GM23248 (cell line): Measurements from ENCODE around the gene NPY5R. TPM values are rescaled to one million over a fixed set of nuclear protein-coding genes. Genes with fewer than 3 reads are reported as not detected.

Experiments used
- DNase-seq: peaks from one replicate; pipeline ENCODE4 v3.0.0-alpha.2; 2015
- H2AFZ ChIP-seq: fragments of 200-600 bp; sonication (generic); 2 replicates; pipeline ENCODE4 v1.6.1; 2016; ENCODE audit warnings: antibody characterized with exemption
- H3F3A ChIP-seq: fragments of 200-600 bp; sonication (generic); 2 replicates; pipeline ENCODE4 v1.6.1; 2016; ENCODE audit warnings: mild to moderate bottlenecking, antibody characterized with exemption, mixed run types; ENCODE audit not compliant: insufficient read depth
- H3K27ac ChIP-seq: fragments of 200-600 bp; sonication (generic); 2 replicates; pipeline ENCODE4 v1.5.1; 2016; ENCODE audit warnings: mild to moderate bottlenecking
- H3K27me3 ChIP-seq: fragments of 200-600 bp; sonication (generic); replicated peaks from 2 replicates; pipeline ENCODE4 v1.6.1; 2016; ENCODE audit warnings: mild to moderate bottlenecking; ENCODE audit not compliant: insufficient read depth
- H3K36me3 ChIP-seq: fragments of 200-600 bp; sonication (generic); 2 replicates; pipeline ENCODE4 v1.6.1; 2016; ENCODE audit warnings: low read depth, mild to moderate bottlenecking
- H3K4me1 ChIP-seq: fragments of 200-600 bp; sonication (generic); 2 replicates; pipeline ENCODE4 v1.6.1; 2016; ENCODE audit warnings: mild to moderate bottlenecking; ENCODE audit not compliant: insufficient read depth
- H3K4me2 ChIP-seq: fragments of 200-600 bp; sonication (generic); one replicate; pipeline ENCODE4 v1.6.1; 2016; ENCODE audit warnings: mild to moderate bottlenecking; ENCODE audit not compliant: unreplicated experiment
- H3K4me3 ChIP-seq: fragments of 200-600 bp; sonication (generic); 2 replicates; pipeline ENCODE4 v1.5.1; 2016; ENCODE audit warnings: mild to moderate bottlenecking
- H3K79me2 ChIP-seq: fragments of 200-600 bp; sonication (generic); 2 replicates; pipeline ENCODE4 v1.6.1; 2016; ENCODE audit warnings: mild to moderate bottlenecking; ENCODE audit not compliant: insufficient read depth
- H3K9ac ChIP-seq: fragments of 200-600 bp; sonication (generic); 2 replicates; pipeline ENCODE4 v1.6.1; 2016; ENCODE audit warnings: mild to moderate bottlenecking
- H3K9me2 ChIP-seq: fragments of 200-600 bp; sonication (generic); 2 replicates; pipeline ENCODE4 v1.6.1; 2016; ENCODE audit warnings: mixed run types, mild to moderate bottlenecking, moderate library complexity; ENCODE audit not compliant: insufficient read depth
- H3K9me3 ChIP-seq: fragments of 200-600 bp; sonication (generic); one replicate; pipeline ENCODE4 v1.6.1; 2017; ENCODE audit warnings: low read depth
- H4K20me1 ChIP-seq: fragments of 200-600 bp; sonication (generic); 2 replicates; pipeline ENCODE4 v1.6.0; 2016; ENCODE audit not compliant: insufficient read depth
- EZH2 ChIP-seq: fragments of 200-600 bp; sonication (generic); IDR thresholded peaks from 2 replicates; pipeline ENCODE4 v1.6.1; 2018; ENCODE audit warnings: antibody characterized with exemption, mild to moderate bottlenecking; ENCODE audit not compliant: insufficient read depth, poor library complexity, severe bottlenecking
- EZH2phosphoT487 ChIP-seq: fragments of 200-600 bp; sonication (generic); IDR thresholded peaks from 2 replicates; pipeline ENCODE4 v1.6.1; 2018; ENCODE audit warnings: antibody characterized with exemption, moderate library complexity, mild to moderate bottlenecking, low read depth; ENCODE audit not compliant: insufficient read depth
- WGBS, 2 experiments: methylation state at CpG; one replicate each; pipeline ENCODE4 v1.1.6; 2015 to 2017; ENCODE audit warnings: low lambda C conversion rate in 2 of 2, low coverage in 1 of 2; ENCODE audit errors: missing lambda C conversion rate in 2 of 2; 5-methylcytosine and 5-hydroxymethylcytosine counted together
- in situ Hi-C: fragments of 300-500 bp; cut with MboI; formaldehyde crosslinking; loops from 2 replicates; pipeline ENCODE4 v1.15.0; 2020
- polyA plus RNA-seq: library from polyadenylated mRNA; unstranded; fragments of >200 nt; fragmentation: Nextera tagmentation; extraction: Ambion mirVana; gene quantifications from 2 replicates; pipeline ENCODE4 v1.2.1, GENCODE V29; 2016
- total RNA-seq: library from RNA; depleted of rRNA; stranded (reverse); fragments of >200 nt; shearing (Covaris generic); gene quantifications from 2 replicates; pipeline ENCODE4 v1.2.3, GENCODE V29; 2014; rRNA removed

NPY5R gene
- not detected in 2 replicates for total RNA-seq
- not detected in 2 replicates for polyA plus RNA-seq

DNA sequence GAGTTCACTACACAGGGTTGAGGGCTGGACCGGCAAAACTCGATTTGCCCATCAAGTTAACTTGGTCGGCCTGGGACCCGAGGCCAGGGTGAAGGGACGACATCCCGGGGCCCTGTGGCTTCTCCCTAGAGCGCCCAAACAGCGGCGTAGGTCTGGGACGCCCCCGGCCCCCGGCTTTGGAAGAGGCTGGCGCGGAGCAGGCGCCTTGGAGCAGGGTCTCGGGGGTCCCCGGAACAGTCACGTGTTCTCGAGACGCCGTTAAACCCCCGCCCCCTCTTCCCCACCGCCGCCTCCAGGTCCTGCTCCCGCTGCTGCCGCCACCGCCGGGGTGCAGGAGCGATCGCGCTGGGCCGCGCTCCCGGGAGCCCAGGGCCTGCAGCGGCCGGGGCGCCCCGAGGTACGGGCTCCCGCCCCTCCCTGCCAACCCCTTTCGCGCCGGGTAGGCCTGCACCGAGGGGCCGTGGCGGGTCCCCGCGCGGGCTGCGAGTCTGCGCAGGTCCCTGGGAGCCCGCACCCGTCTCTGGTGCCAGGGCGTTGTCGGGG, at the start of gene NPY5R:
Gene NPY5R, plus strand, starts transcription at position 289 of the 543 bp plus-strand sequence. CDS start 6,382 bp downstream, outside the sequence.
- H3K4me2 ChIP-seq = no peak within 1 kb of the TSS
- no peak for DNase-seq
- H3K9me2 ChIP-seq = no peaks in the 10 kb centered on the region
- no peaks in the 10 kb centered on the region for H3K79me2 ChIP-seq
- no peak for TF ChIP-seq EZH2
- no peak for TF ChIP-seq EZH2phosphoT487
- no peak within 1 kb of the TSS for H2AFZ ChIP-seq
- H3K36me3 ChIP-seq = no peaks in the 10 kb centered on the region
- no peak within 1 kb of the TSS for H3K9ac ChIP-seq
- H3F3A ChIP-seq = no peaks in the 10 kb centered on the region
- no peak within 1 kb of the TSS for H3K4me3 ChIP-seq
- in situ Hi-C loops = no loop called here
- no peak within 1 kb of the TSS for H3K27ac ChIP-seq
- WGBS, 2 experiments = 4 to 7% methylated on average over 43 to 45 of the region's 55 CpGs
- no peaks in the 10 kb centered on the region for H3K9me3 ChIP-seq
- H3K27me3 ChIP-seq = peaks cover 42% of the 10 kb centered on the region
- H4K20me1 ChIP-seq = no peaks in the 10 kb centered on the region
- no peaks in the 10 kb centered on the region for H3K4me1 ChIP-seq

GRCh38 chr4:163295138-163295537, 48.6 kb upstream of the NPY5R start:
- in situ Hi-C loops = no loop called here

GRCh38 chr4:163300445-163300844, 43.2 kb upstream of the NPY5R start:
- Histone ChIP-seq H3K27ac (no peak overlapping the region), H3K9me3 (no peaks in the 10 kb centered on the region), H3K4me3 (no peak overlapping the region), H3K4me1 (no peaks in the 10 kb centered on the region), H2AFZ (no peak overlapping the region), H3K79me2 (no peaks in the 10 kb centered on the region), H3K4me2 (no peak overlapping the region), H4K20me1 (no peaks in the 10 kb centered on the region), H3K9ac (no peak overlapping the region), H3K9me2 (no peaks in the 10 kb centered on the region), H3K27me3 (no peaks in the 10 kb centered on the region), H3K36me3 (no peaks in the 10 kb centered on the region), H3F3A (no peaks in the 10 kb centered on the region)
- DNase-seq = no peak
- WGBS, 2 experiments = 4 to 7% methylated on average over 3 of the region's 3 CpGs
- in situ Hi-C loops = no loop called here
- TF ChIP-seq EZH2 = no peak
- no peak for TF ChIP-seq EZH2phosphoT487

More at GRCh38 chr4:163295138-163295537, 48.6 kb upstream of the NPY5R start:
- no peaks in the 10 kb centered on the region for H3K36me3 ChIP-seq
- H3K4me2 ChIP-seq = no peak overlapping the region
- no peaks in the 10 kb centered on the region for H3K4me1 ChIP-seq
- no peak overlapping the region for H3K27ac ChIP-seq
- H3K79me2 ChIP-seq = no peaks in the 10 kb centered on the region
- no peaks in the 10 kb centered on the region for H3F3A ChIP-seq
- DNase-seq = no peak
- H4K20me1 ChIP-seq = no peaks in the 10 kb centered on the region
- no peak overlapping the region for H3K9ac ChIP-seq
- H3K9me3 ChIP-seq = no peaks in the 10 kb centered on the region
- H3K27me3 ChIP-seq = no peaks in the 10 kb centered on the region
- no peak overlapping the region for H3K4me3 ChIP-seq
- H2AFZ ChIP-seq = no peak overlapping the region
- 7 to 8% methylated on average over 3 of the region's 3 CpGs for WGBS, 2 experiments
- no peaks in the 10 kb centered on the region for H3K9me2 ChIP-seq
- TF ChIP-seq EZH2 (no peak), EZH2phosphoT487 (no peak)

DNA sequence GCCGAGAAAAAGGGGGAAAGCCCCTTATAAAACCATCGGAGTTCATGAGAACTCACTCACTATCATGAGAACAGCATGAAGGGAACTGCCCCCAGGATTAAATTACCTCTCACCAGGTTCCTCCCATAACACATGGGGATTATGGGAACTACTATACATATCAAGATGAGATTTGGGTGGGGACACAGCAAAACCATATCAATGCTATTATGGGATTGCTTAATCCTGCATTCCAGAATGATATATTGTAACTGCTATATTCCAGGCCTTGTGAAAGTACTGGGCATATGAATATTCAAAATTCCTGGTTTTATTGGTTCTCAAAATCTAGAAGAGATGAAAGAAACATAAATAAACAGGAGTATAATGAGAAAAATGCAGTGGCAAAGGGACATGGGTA, 40.6 kb upstream of the NPY5R start:
- Histone ChIP-seq H3K4me3 (no peak overlapping the region), H3K4me2 (no peak overlapping the region), H3K79me2 (no peaks in the 10 kb centered on the region), H3F3A (no peaks in the 10 kb centered on the region), H3K4me1 (no peaks in the 10 kb centered on the region), H3K36me3 (no peaks in the 10 kb centered on the region), H3K27ac (no peak overlapping the region), H3K27me3 (no peaks in the 10 kb centered on the region), H3K9ac (no peak overlapping the region), H3K9me2 (no peaks in the 10 kb centered on the region), H4K20me1 (no peaks in the 10 kb centered on the region), H2AFZ (no peak overlapping the region), H3K9me3 (no peaks in the 10 kb centered on the region)
- no peak for DNase-seq
- in situ Hi-C loops = no loop called here
- no peak for TF ChIP-seq EZH2phosphoT487
- TF ChIP-seq EZH2 = no peak
- WGBS, 2 experiments = 41 to 53% methylated on average over 2 of the region's 2 CpGs
